K562 (cell line): Measurements from ENCODE around the gene CD19. TPM values are rescaled to one million over a fixed set of nuclear protein-coding genes. Genes with fewer than 3 reads are reported as not detected.

Experiments used
- ESRRA ChIP-seq: fragments of 450-650 bp; IDR thresholded peaks from 2 replicates; pipeline ENCODE4 v1.6.1; 2014; ENCODE audit warnings: low read depth, mild to moderate bottlenecking, moderate library complexity, borderline replicate concordance
- SMARCA4 ChIP-seq: fragments of 450-650 bp; IDR thresholded peaks from 2 replicates; pipeline ENCODE4 v1.6.1; 2016
- SUPT5H ChIP-seq: fragments of 450-650 bp; IDR thresholded peaks from 2 replicates; pipeline ENCODE4 v1.6.1; 2016
- ZBTB40 ChIP-seq, 2 experiments: fragments of 450-650 bp in 1 of 2; sonication (generic) in 1 of 2; formaldehyde crosslinking in 1 of 2; IDR thresholded peaks; 2 replicates each; pipeline versions ENCODE4 v1.7.1 to v1.9.0; 2016 to 2022; ENCODE audit warnings: inconsistent platforms in 1 of 2, mild to moderate bottlenecking in 1 of 2, missing genetic modification reagents in 1 of 2
- ZNF274 ChIP-seq: IDR thresholded peaks from 2 replicates; pipeline ENCODE4 v1.6.1; 2011; ENCODE audit warnings: low read depth, mild to moderate bottlenecking, low read length, moderate library complexity, borderline replicate concordance
- ZNF431 ChIP-seq: sonication (generic); formaldehyde crosslinking; IDR thresholded peaks from 2 replicates; pipeline ENCODE4 v1.8.0; 2022; ENCODE audit warnings: mild to moderate bottlenecking, missing genetic modification reagents
- polyA plus RNA-seq, 8 experiments: library from polyadenylated mRNA; depleted of rRNA in 4 of 8; stranded (reverse) in 5 of 8; unstranded in 3 of 8; fragments of >200 nt; fragmentation: Nextera tagmentation in 2 of 8; fragmentation: Illumina TruSeq in 1 of 8; extraction: Ambion mirVana in 2 of 8; extraction: Trizol in 1 of 8; gene quantifications; 2 replicates each; pipeline versions ENCODE4 v1.2.1 to v1.2.3, GENCODE V29; 2011 to 2014; ENCODE audit warnings: inconsistent platforms in 1 of 8, missing spikeins in 1 of 8
- total RNA-seq, 7 experiments: library from RNA; depleted of rRNA in 6 of 7; stranded (reverse); fragments of >200 nt in 6 of 7; fragmentation: Illumina TruSeq in 2 of 7; extraction: Trizol in 2 of 7; gene quantifications; 2 replicates each; pipeline versions ENCODE4 v1.2.1 to v1.2.3, GENCODE V29; 2011 to 2021; ENCODE audit warnings: low replicate concordance in 1 of 7
- TF ChIP-seq, protein P1 (sequence below), 2 experiments: fragments of 450-650 bp in 1 of 2; sonication (generic) in 1 of 2; formaldehyde crosslinking; conservative IDR thresholded peaks; 2 replicates each; pipeline versions ENCODE4 v1.4.0 to v1.8.1; 2020 to 2022; ENCODE audit warnings: mild to moderate bottlenecking in 1 of 2, missing genetic modification reagents in 1 of 2

Gene CD19
- total and polyA plus RNA-seq, 9 of the 15 experiments (the other 6 are each of a cell fraction or from before 2014, with no cell fraction given), result 0.27 to 3.7 (median 2.0) TPM; not detected in 1

GRCh38 chr16:28935924-28936783, 4.4 kb downstream of the CD19 start (continued):
- peak; percentile 60 for TF ChIP-seq ZBTB40 (IDR thresholded peaks at IDR 0.05)
- no peak for TF ChIP-seq ZBTB40 (CRISPR knock-in tag; IDR thresholded peaks at IDR 0.05)
- TF ChIP-seq ZNF274, result no peak
- TF ChIP-seq ESRRA, result peak; percentile 27; the same call in 1 of the 2 replicates
- peak; percentile 67 for TF ChIP-seq SUPT5H
- TF ChIP-seq, protein P1, sequence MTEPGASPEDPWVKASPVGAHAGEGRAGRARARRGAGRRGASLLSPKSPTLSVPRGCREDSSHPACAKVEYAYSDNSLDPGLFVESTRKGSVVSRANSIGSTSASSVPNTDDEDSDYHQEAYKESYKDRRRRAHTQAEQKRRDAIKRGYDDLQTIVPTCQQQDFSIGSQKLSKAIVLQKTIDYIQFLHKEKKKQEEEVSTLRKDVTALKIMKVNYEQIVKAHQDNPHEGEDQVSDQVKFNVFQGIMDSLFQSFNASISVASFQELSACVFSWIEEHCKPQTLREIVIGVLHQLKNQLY (CRISPR knock-in tag; conservative IDR thresholded peaks at IDR 0.05), result no peak
- TF ChIP-seq ZNF431 (CRISPR knock-in tag), result peak; percentile 71
- no peak for TF ChIP-seq SMARCA4
